WTC11 (cell line): Measurements from ENCODE around the gene ARHGEF9. TPM values are rescaled to one million over a fixed set of nuclear protein-coding genes. Genes with fewer than 3 reads are reported as not detected.

Source experiments
- ATAC-seq: fragments of 200-7000 bp; cut with Tn5 transposase; 2 replicates; pipeline ENCODE4 v1.10.0; 2021; ENCODE audit warnings: mild to moderate bottlenecking, moderate library complexity
- CTCF ChIA-PET: fragments of 300-600 bp; sonication (Branson Sonifier 250); formaldehyde crosslinking; loops from one replicate; lab custom pipeline; 2021; ENCODE audit warnings: antibody characterized with exemption; lab: Charles Lee
- POLR2A ChIA-PET: fragments of 350-600 bp; sonication (Branson Sonifier 250); formaldehyde crosslinking; loops from one replicate; lab custom pipeline; 2021; ENCODE audit warnings: antibody characterized with exemption; lab: Charles Lee
- DNase-seq: peaks from one replicate; pipeline ENCODE4 v3.0.0; 2021; ENCODE audit warnings: low spot score
- H3K27ac Mint-ChIP-seq: 2 replicates; pipeline ENCODE4 v1.8.0; 2021; ENCODE audit warnings: mixed read lengths
- H3K27me3 Mint-ChIP-seq: 2 replicates; pipeline ENCODE4 v1.8.0; 2021; ENCODE audit warnings: low read depth, mild to moderate bottlenecking, moderate library complexity, mixed read lengths
- H3K36me3 Mint-ChIP-seq: 2 replicates; pipeline ENCODE4 v1.8.0; 2021; ENCODE audit warnings: mixed read lengths
- H3K4me1 Mint-ChIP-seq: 2 replicates; pipeline ENCODE4 v1.8.0; 2022; ENCODE audit warnings: mixed read lengths
- H3K4me3 Mint-ChIP-seq: 2 replicates; pipeline ENCODE4 v1.8.0; 2021; ENCODE audit warnings: mild to moderate bottlenecking, moderate library complexity, mixed read lengths
- H3K9me3 Mint-ChIP-seq: 2 replicates; pipeline ENCODE4 v1.8.0; 2021; ENCODE audit warnings: mixed read lengths
- ATF1 ChIP-seq: sonication (generic); formaldehyde crosslinking; IDR thresholded peaks from 2 replicates; pipeline ENCODE4 v1.8.1; 2023; ENCODE audit warnings: mild to moderate bottlenecking, moderate library complexity, missing genetic modification reagents
- CBFB ChIP-seq: sonication (generic); formaldehyde crosslinking; IDR thresholded peaks from 2 replicates; pipeline ENCODE4 v1.8.1; 2022; ENCODE audit warnings: mild to moderate bottlenecking, low read depth, missing genetic modification reagents
- ESRRA ChIP-seq: sonication (generic); formaldehyde crosslinking; IDR thresholded peaks from 2 replicates; pipeline ENCODE4 v1.8.1; 2022; ENCODE audit warnings: mild to moderate bottlenecking, missing genetic modification reagents, borderline replicate concordance
- ETV6 ChIP-seq: sonication (generic); formaldehyde crosslinking; IDR thresholded peaks from 2 replicates; pipeline ENCODE4 v1.8.1; 2022; ENCODE audit warnings: mild to moderate bottlenecking, missing genetic modification reagents
- FOXP1 ChIP-seq: sonication (generic); formaldehyde crosslinking; IDR thresholded peaks from 2 replicates; pipeline ENCODE4 v1.8.0; 2022; ENCODE audit warnings: missing genetic modification reagents, mild to moderate bottlenecking, moderate library complexity, borderline replicate concordance
- GTF2I ChIP-seq: fragments of 250-450 bp; sonication (Bioruptor Pico); conservative IDR thresholded peaks from 2 replicates; pipeline ENCODE4 v1.4.0; 2021; ENCODE audit warnings: mild to moderate bottlenecking
- KAT7 ChIP-seq: sonication (generic); formaldehyde crosslinking; IDR thresholded peaks from 2 replicates; pipeline ENCODE4 v1.8.1; 2023; ENCODE audit warnings: missing genetic modification reagents, mild to moderate bottlenecking, borderline replicate concordance
- OVOL2 ChIP-seq: fragments of 250-450 bp; sonication (Bioruptor Pico); IDR thresholded peaks from 2 replicates; pipeline ENCODE4 v1.9.0; 2021; ENCODE audit warnings: mild to moderate bottlenecking, borderline replicate concordance
- SMAD3 ChIP-seq: sonication (generic); formaldehyde crosslinking; IDR thresholded peaks from 2 replicates; pipeline ENCODE4 v1.8.0; 2022; ENCODE audit warnings: missing genetic modification reagents, mild to moderate bottlenecking, borderline replicate concordance
- SOX15 ChIP-seq: fragments of 250-450 bp; sonication (Bioruptor Pico); IDR thresholded peaks from 2 replicates; pipeline ENCODE4 v1.9.0; 2021; ENCODE audit warnings: mild to moderate bottlenecking
- TEAD1 ChIP-seq: sonication (generic); formaldehyde crosslinking; IDR thresholded peaks from 2 replicates; pipeline ENCODE4 v1.8.0; 2022; ENCODE audit warnings: mild to moderate bottlenecking, missing genetic modification reagents
- TP53 ChIP-seq: sonication (generic); formaldehyde crosslinking; IDR thresholded peaks from 2 replicates; pipeline ENCODE4 v1.8.1; 2023; ENCODE audit warnings: mild to moderate bottlenecking, missing genetic modification reagents
- ZNF232 ChIP-seq: sonication (generic); formaldehyde crosslinking; IDR thresholded peaks from 2 replicates; pipeline ENCODE4 v1.8.0; 2022; ENCODE audit warnings: mild to moderate bottlenecking, missing genetic modification reagents
- ZNF317 ChIP-seq: sonication (generic); formaldehyde crosslinking; IDR thresholded peaks from 2 replicates; pipeline ENCODE4 v1.8.1; 2023; ENCODE audit warnings: low read depth, mild to moderate bottlenecking, moderate library complexity, missing genetic modification reagents, borderline replicate concordance
- ZNF396 ChIP-seq: fragments of 250-450 bp; sonication (Bioruptor Pico); IDR thresholded peaks from 2 replicates; pipeline ENCODE4 v1.8.0; 2021; ENCODE audit warnings: mild to moderate bottlenecking, moderate library complexity, borderline replicate concordance
- ZNF671 ChIP-seq: fragments of 250-450 bp; sonication (Bioruptor Pico); IDR thresholded peaks from 2 replicates; pipeline ENCODE4 v1.8.0; 2021; ENCODE audit warnings: mild to moderate bottlenecking
- total RNA-seq: library from RNA; stranded (reverse); gene quantifications from 3 replicates; pipeline ENCODE4 v1.2.3, GENCODE V29; 2021
- TF ChIP-seq, protein P1 (sequence below): sonication (generic); formaldehyde crosslinking; IDR thresholded peaks from 2 replicates; pipeline ENCODE4 v1.8.0; 2022; ENCODE audit warnings: mild to moderate bottlenecking, missing genetic modification reagents
- TF ChIP-seq, protein P2 (sequence below): fragments of 250-450 bp; sonication (Bioruptor Pico); IDR thresholded peaks from 2 replicates; pipeline ENCODE4 v1.9.0; 2021; ENCODE audit warnings: mild to moderate bottlenecking, borderline replicate concordance
- TF ChIP-seq, protein P3 (sequence below): sonication (generic); formaldehyde crosslinking; IDR thresholded peaks from 2 replicates; pipeline ENCODE4 v1.8.1; 2022; ENCODE audit warnings: mild to moderate bottlenecking, moderate library complexity, missing genetic modification reagents
- TF ChIP-seq, protein P4 (sequence below): fragments of 250-450 bp; sonication (Bioruptor Pico); IDR thresholded peaks from 2 replicates; pipeline ENCODE4 v1.8.0; 2021; ENCODE audit warnings: mild to moderate bottlenecking
- TF ChIP-seq, protein P5 (sequence below): sonication (generic); formaldehyde crosslinking; IDR thresholded peaks from 2 replicates; pipeline ENCODE4 v1.8.0; 2023; ENCODE audit warnings: missing genetic modification reagents, mild to moderate bottlenecking, borderline replicate concordance
- TF ChIP-seq, protein P6 (sequence below): fragments of 200-600 bp; IDR thresholded peaks from 2 replicates; pipeline ENCODE4 v1.8.0; 2022; ENCODE audit warnings: antibody characterized with exemption

The ARHGEF9 gene
- total RNA-seq, 1 experiment from 2014 or later: 32.1 TPM

DNA sequence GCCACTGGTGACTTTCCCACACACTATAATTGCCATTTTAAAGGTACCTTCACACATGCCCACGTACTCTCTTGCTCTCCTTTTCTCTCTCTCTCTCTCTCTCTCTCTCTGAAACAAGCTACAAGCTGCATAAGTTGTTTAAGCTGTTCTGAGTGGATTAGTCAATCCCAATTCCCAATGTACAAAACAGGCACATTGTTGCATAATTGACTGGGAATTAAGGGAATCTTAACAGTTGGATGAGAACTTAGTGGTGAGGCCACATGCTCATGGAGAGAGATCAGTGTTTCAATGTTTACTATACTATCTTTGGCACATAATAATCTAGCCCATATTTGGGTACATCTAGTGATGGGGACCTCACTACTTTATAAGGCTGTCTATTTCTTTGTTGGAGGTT, 123.3 kb downstream of the ARHGEF9 start:
- no peak for DNase-seq
- ChIA-PET CTCF (no interaction called here), POLR2A (no interaction called here)
- no peak overlapping the region for H3K27ac Mint-ChIP-seq
- H3K4me1 Mint-ChIP-seq: no peaks in the 10 kb centered on the region
- TF ChIP-seq ZNF232 (no peak), ZNF671 (CRISPR knock-in tag) (no peak), ZNF317 (CRISPR knock-in tag) (no peak), GTF2I (CRISPR knock-in tag) (no peak), OVOL2 (CRISPR knock-in tag) (no peak), TP53 (CRISPR knock-in tag) (no peak), SMAD3 (CRISPR knock-in tag) (no peak), ATF1 (CRISPR knock-in tag) (no peak), KAT7 (CRISPR knock-in tag) (no peak), ETV6 (CRISPR knock-in tag) (no peak)
- TF ChIP-seq, protein P1, sequence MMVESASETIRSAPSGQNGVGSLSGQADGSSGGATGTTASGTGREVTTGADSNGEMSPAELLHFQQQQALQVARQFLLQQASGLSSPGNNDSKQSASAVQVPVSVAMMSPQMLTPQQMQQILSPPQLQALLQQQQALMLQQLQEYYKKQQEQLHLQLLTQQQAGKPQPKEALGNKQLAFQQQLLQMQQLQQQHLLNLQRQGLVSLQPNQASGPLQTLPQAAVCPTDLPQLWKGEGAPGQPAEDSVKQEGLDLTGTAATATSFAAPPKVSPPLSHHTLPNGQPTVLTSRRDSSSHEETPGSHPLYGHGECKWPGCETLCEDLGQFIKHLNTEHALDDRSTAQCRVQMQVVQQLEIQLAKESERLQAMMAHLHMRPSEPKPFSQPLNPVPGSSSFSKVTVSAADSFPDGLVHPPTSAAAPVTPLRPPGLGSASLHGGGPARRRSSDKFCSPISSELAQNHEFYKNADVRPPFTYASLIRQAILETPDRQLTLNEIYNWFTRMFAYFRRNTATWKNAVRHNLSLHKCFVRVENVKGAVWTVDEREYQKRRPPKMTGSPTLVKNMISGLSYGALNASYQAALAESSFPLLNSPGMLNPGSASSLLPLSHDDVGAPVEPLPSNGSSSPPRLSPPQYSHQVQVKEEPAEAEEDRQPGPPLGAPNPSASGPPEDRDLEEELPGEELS (CRISPR knock-in tag): no peak
- TF ChIP-seq, protein P2, sequence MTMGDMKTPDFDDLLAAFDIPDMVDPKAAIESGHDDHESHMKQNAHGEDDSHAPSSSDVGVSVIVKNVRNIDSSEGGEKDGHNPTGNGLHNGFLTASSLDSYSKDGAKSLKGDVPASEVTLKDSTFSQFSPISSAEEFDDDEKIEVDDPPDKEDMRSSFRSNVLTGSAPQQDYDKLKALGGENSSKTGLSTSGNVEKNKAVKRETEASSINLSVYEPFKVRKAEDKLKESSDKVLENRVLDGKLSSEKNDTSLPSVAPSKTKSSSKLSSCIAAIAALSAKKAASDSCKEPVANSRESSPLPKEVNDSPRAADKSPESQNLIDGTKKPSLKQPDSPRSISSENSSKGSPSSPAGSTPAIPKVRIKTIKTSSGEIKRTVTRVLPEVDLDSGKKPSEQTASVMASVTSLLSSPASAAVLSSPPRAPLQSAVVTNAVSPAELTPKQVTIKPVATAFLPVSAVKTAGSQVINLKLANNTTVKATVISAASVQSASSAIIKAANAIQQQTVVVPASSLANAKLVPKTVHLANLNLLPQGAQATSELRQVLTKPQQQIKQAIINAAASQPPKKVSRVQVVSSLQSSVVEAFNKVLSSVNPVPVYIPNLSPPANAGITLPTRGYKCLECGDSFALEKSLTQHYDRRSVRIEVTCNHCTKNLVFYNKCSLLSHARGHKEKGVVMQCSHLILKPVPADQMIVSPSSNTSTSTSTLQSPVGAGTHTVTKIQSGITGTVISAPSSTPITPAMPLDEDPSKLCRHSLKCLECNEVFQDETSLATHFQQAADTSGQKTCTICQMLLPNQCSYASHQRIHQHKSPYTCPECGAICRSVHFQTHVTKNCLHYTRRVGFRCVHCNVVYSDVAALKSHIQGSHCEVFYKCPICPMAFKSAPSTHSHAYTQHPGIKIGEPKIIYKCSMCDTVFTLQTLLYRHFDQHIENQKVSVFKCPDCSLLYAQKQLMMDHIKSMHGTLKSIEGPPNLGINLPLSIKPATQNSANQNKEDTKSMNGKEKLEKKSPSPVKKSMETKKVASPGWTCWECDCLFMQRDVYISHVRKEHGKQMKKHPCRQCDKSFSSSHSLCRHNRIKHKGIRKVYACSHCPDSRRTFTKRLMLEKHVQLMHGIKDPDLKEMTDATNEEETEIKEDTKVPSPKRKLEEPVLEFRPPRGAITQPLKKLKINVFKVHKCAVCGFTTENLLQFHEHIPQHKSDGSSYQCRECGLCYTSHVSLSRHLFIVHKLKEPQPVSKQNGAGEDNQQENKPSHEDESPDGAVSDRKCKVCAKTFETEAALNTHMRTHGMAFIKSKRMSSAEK (CRISPR knock-in tag): no peak
- TF ChIP-seq, protein P3, sequence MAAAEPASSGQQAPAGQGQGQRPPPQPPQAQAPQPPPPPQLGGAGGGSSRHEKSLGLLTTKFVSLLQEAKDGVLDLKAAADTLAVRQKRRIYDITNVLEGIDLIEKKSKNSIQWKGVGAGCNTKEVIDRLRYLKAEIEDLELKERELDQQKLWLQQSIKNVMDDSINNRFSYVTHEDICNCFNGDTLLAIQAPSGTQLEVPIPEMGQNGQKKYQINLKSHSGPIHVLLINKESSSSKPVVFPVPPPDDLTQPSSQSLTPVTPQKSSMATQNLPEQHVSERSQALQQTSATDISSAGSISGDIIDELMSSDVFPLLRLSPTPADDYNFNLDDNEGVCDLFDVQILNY (CRISPR knock-in tag): no peak
- H3K9me3 Mint-ChIP-seq: no peaks in the 10 kb centered on the region
- H3K36me3 Mint-ChIP-seq: peaks cover 16% of the 10 kb centered on the region
- no peaks in the 10 kb centered on the region for H3K27me3 Mint-ChIP-seq
- no peak overlapping the region for H3K4me3 Mint-ChIP-seq
- no peak for ATAC-seq

DNA sequence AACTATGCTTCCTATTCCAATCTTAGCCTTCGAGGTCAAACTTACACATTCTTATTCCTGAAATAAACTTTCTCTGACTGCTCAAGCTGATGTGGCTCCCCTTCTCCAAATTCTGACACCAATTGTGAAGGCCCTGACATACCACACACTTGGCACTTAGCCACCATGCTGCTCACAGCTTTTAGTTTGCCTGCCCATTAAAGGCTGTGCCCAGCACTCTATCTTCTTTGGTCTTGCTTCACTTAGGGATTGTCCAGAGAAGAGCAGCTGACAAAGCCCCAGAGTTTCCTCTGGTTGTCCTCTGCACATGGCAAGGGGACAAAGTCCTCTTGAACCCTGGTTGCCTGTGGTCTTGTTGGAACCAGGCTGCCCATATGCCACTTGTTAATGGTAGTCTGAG, 126.1 kb downstream of the ARHGEF9 start:
- Mint-ChIP-seq H3K4me1 (no peaks in the 10 kb centered on the region), H3K36me3 (peaks cover 16% of the 10 kb centered on the region), H3K27me3 (no peaks in the 10 kb centered on the region), H3K4me3 (no peak overlapping the region), H3K27ac (no peak overlapping the region), H3K9me3 (no peaks in the 10 kb centered on the region)
- DNase-seq (no peak), ATAC-seq (no peak)
- POLR2A ChIA-PET: no interaction called here
- CTCF ChIA-PET: no interaction called here
- TF ChIP-seq KAT7 (CRISPR knock-in tag): no peak
- TF ChIP-seq SOX15 (CRISPR knock-in tag): no peak
- TF ChIP-seq FOXP1 (CRISPR knock-in tag): no peak
- TF ChIP-seq, protein P4, sequence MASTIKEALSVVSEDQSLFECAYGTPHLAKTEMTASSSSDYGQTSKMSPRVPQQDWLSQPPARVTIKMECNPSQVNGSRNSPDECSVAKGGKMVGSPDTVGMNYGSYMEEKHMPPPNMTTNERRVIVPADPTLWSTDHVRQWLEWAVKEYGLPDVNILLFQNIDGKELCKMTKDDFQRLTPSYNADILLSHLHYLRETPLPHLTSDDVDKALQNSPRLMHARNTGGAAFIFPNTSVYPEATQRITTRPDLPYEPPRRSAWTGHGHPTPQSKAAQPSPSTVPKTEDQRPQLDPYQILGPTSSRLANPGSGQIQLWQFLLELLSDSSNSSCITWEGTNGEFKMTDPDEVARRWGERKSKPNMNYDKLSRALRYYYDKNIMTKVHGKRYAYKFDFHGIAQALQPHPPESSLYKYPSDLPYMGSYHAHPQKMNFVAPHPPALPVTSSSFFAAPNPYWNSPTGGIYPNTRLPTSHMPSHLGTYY (CRISPR knock-in tag): no peak
- no peak for TF ChIP-seq ESRRA
- no peak for TF ChIP-seq ZNF396 (CRISPR knock-in tag)
- TF ChIP-seq OVOL2 (CRISPR knock-in tag): no peak
- TF ChIP-seq, protein P5, sequence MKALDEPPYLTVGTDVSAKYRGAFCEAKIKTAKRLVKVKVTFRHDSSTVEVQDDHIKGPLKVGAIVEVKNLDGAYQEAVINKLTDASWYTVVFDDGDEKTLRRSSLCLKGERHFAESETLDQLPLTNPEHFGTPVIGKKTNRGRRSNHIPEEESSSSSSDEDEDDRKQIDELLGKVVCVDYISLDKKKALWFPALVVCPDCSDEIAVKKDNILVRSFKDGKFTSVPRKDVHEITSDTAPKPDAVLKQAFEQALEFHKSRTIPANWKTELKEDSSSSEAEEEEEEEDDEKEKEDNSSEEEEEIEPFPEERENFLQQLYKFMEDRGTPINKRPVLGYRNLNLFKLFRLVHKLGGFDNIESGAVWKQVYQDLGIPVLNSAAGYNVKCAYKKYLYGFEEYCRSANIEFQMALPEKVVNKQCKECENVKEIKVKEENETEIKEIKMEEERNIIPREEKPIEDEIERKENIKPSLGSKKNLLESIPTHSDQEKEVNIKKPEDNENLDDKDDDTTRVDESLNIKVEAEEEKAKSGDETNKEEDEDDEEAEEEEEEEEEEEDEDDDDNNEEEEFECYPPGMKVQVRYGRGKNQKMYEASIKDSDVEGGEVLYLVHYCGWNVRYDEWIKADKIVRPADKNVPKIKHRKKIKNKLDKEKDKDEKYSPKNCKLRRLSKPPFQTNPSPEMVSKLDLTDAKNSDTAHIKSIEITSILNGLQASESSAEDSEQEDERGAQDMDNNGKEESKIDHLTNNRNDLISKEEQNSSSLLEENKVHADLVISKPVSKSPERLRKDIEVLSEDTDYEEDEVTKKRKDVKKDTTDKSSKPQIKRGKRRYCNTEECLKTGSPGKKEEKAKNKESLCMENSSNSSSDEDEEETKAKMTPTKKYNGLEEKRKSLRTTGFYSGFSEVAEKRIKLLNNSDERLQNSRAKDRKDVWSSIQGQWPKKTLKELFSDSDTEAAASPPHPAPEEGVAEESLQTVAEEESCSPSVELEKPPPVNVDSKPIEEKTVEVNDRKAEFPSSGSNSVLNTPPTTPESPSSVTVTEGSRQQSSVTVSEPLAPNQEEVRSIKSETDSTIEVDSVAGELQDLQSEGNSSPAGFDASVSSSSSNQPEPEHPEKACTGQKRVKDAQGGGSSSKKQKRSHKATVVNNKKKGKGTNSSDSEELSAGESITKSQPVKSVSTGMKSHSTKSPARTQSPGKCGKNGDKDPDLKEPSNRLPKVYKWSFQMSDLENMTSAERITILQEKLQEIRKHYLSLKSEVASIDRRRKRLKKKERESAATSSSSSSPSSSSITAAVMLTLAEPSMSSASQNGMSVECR: no peak
- TF ChIP-seq TEAD1 (CRISPR knock-in tag): no peak
- TF ChIP-seq CBFB (CRISPR knock-in tag): no peak
- no peak for TF ChIP-seq GTF2I (CRISPR knock-in tag)
- TF ChIP-seq, protein P6, sequence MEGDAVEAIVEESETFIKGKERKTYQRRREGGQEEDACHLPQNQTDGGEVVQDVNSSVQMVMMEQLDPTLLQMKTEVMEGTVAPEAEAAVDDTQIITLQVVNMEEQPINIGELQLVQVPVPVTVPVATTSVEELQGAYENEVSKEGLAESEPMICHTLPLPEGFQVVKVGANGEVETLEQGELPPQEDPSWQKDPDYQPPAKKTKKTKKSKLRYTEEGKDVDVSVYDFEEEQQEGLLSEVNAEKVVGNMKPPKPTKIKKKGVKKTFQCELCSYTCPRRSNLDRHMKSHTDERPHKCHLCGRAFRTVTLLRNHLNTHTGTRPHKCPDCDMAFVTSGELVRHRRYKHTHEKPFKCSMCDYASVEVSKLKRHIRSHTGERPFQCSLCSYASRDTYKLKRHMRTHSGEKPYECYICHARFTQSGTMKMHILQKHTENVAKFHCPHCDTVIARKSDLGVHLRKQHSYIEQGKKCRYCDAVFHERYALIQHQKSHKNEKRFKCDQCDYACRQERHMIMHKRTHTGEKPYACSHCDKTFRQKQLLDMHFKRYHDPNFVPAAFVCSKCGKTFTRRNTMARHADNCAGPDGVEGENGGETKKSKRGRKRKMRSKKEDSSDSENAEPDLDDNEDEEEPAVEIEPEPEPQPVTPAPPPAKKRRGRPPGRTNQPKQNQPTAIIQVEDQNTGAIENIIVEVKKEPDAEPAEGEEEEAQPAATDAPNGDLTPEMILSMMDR: no peak
